ENCODE data around the gene MMRN2.
"Not testable (repeated sequence)": the region's sequence is repeated elsewhere in the genome, so short reads cannot be mapped to it uniquely, and the experiment has no call there.

MMRN2 gene

GRCh38 chr10:86957471-86958115, at the start of gene MMRN2:
Gene MMRN2, minus strand, starts transcription at chr10:86957615. Its CDS starts 74 bp downstream, at chr10:86957541.
- DNase-seq, result no peak

- not testable (repeated sequence) for DNase-seq
These were observed 49.7 kb upstream of the MMRN2 start for GRCh38 chr10:87007124-87007523.

GRCh38 chr10:87000491-87000890, 43.1 kb upstream of the MMRN2 start:
- no peak for DNase-seq

GRCh38 chr10:86999802-87000403, 42.5 kb upstream of the MMRN2 start:
- not testable (repeated sequence) for DNase-seq

- DNase-seq, result no peak
These were observed 35.5 kb upstream of the MMRN2 start for GRCh38 chr10:86992929-86993328.

GRCh38 chr10:86992456-86992855, 35.0 kb upstream of the MMRN2 start:
- DNase-seq, result no peak

GRCh38 chr10:86991362-86991761, 33.9 kb upstream of the MMRN2 start:
- DNase-seq, result not testable (repeated sequence)

- DNase-seq, result no peak
These were observed 31.1 kb upstream of the MMRN2 start for GRCh38 chr10:86988520-86988919.

GRCh38 chr10:86984498-86984897, 27.1 kb upstream of the MMRN2 start:
- DNase-seq, result not testable (repeated sequence)

GRCh38 chr10:86981716-86982115, 24.3 kb upstream of the MMRN2 start:
- no peak for DNase-seq

GRCh38 chr10:86981020-86981419, 23.6 kb upstream of the MMRN2 start:
- DNase-seq, result not testable (repeated sequence)

GRCh38 chr10:86979977-86980448, 22.6 kb upstream of the MMRN2 start:
- no peak for DNase-seq

- no peak for DNase-seq
These were observed 21.9 kb upstream of the MMRN2 start for GRCh38 chr10:86979296-86979818.

- DNase-seq, result not testable (repeated sequence)
These were observed 21.0 kb upstream of the MMRN2 start for GRCh38 chr10:86978457-86978856.

GRCh38 chr10:86976362-86977056, 19.1 kb upstream of the MMRN2 start:
- no peak for DNase-seq

GRCh38 chr10:86974484-86974883, 17.1 kb upstream of the MMRN2 start:
- DNase-seq, result peak; percentile 15

- peak; percentile 57 for DNase-seq
These were observed 15.4 kb upstream of the MMRN2 start for GRCh38 chr10:86972613-86973380.

- peak; percentile 93 for DNase-seq
These were observed 14.0 kb upstream of the MMRN2 start for GRCh38 chr10:86971232-86971991.

- no peak for DNase-seq
These were observed 13.5 kb upstream of the MMRN2 start for GRCh38 chr10:86970982-86971231.

GRCh38 chr10:86970162-86970981, 13.0 kb upstream of the MMRN2 start:
- peak; percentile 64 for DNase-seq

- no peak for DNase-seq
These were observed 12.1 kb upstream of the MMRN2 start for GRCh38 chr10:86969421-86970041.
